HCT116 (cell line): ENCODE results near the gene TRIML2. TPM values are rescaled to one million over a fixed set of nuclear protein-coding genes. Genes with fewer than 3 reads are reported as not detected.

ENCODE experiments used
- ATAC-seq: fragments of 200-7000 bp; cut with Tn5 transposase; 2 replicates; pipeline ENCODE4 v1.9.1; 2020; ENCODE audit warnings: mild to moderate bottlenecking, moderate library complexity
- BruUV-seq: library from RNA; stranded (reverse); fragments of 400-500 nt; replicated peaks from 2 replicates; lab custom pipeline; 2021; lab: Mats Ljungman, UMichigan
- CTCF ChIA-PET: fragments of 300-600 bp; sonication (Branson Sonifier 250); formaldehyde crosslinking; loops from one replicate; lab custom pipeline; 2021; ENCODE audit warnings: antibody characterized with exemption; lab: Charles Lee
- POLR2A ChIA-PET: fragments of 300-600, 350-600 bp; sonication (Branson Sonifier 250); formaldehyde crosslinking; loops from one replicate; lab custom pipeline; 2021; ENCODE audit warnings: antibody characterized with exemption; lab: Charles Lee
- RAD21 ChIA-PET, 2 experiments: fragments of 300-600 bp; sonication (Branson Sonifier 250); formaldehyde crosslinking; loops; one replicate each; lab custom pipeline; 2023; ENCODE audit warnings: low total read pairs in 2 of 2; ENCODE audit not compliant: uncharacterized antibody in 2 of 2, unreplicated experiment in 2 of 2, low non-redundant PET in 1 of 2; lab: Charles Lee
- DNase-seq: peaks from one replicate; pipeline ENCODE4 v3.0.0-alpha.2; 2010; ENCODE audit warnings: low read depth, low spot score
- H2AFZ ChIP-seq: fragments of 200-600 bp; shearing (Covaris generic), sonication (generic); 2 replicates; pipeline ENCODE4 v1.6.1; 2017; ENCODE audit warnings: low read depth, mixed run types, mixed read lengths, antibody characterized with exemption, low read length; ENCODE audit not compliant: poor library complexity, severe bottlenecking
- H3K27ac ChIP-seq: 2 replicates; pipeline ENCODE4 v1.5.1; 2012; ENCODE audit warnings: low read depth, low read length
- H3K27me3 ChIP-seq: fragments of 200-600 bp; sonication (generic); 2 replicates; pipeline ENCODE4 v1.6.1; 2016; ENCODE audit warnings: mixed run types, low read length, mixed read lengths; ENCODE audit not compliant: insufficient read depth
- H3K36me3 ChIP-seq, 2 experiments: fragments of 200-500 bp in 1 of 2; fragments of 200-600 bp in 1 of 2; sonication (Bioruptor generic) in 1 of 2; sonication (generic) in 1 of 2; 2 replicates each; pipeline versions ENCODE4 v1.5.1 to v1.6.1; 2014 to 2016; ENCODE audit warnings: low read length in 2 of 2, inconsistent platforms in 1 of 2, mixed read lengths in 1 of 2, mixed run types in 1 of 2; ENCODE audit not compliant: insufficient read depth in 2 of 2, control insufficient read depth in 1 of 2
- H3K4me1 ChIP-seq, 2 experiments: fragments of 200-600 bp in 1 of 2; sonication (generic) in 1 of 2; 2 replicates each; pipeline versions ENCODE4 v1.5.1 to v1.6.1; 2012 to 2017; ENCODE audit warnings: low read length in 2 of 2, inconsistent platforms in 1 of 2, mild to moderate bottlenecking in 1 of 2, mixed read lengths in 1 of 2, mixed run types in 1 of 2, moderate library complexity in 1 of 2; ENCODE audit not compliant: insufficient read depth in 2 of 2, control insufficient read depth in 1 of 2
- H3K4me2 ChIP-seq: fragments of 200-600 bp; sonication (generic); 2 replicates; pipeline ENCODE4 v1.6.1; 2017; ENCODE audit warnings: mixed run types, low read length, mixed read lengths
- H3K4me3 ChIP-seq, 2 experiments: fragments of 200-600 bp in 1 of 2; sonication (generic) in 1 of 2; replicated peaks in 1 of 2; 2 replicates each; pipeline ENCODE4 v1.5.1; 2011 to 2016; ENCODE audit warnings: low read length in 2 of 2, control low read depth in 1 of 2, low read depth in 1 of 2, mild to moderate bottlenecking in 1 of 2, mixed read lengths in 1 of 2, mixed run types in 1 of 2
- H3K79me2 ChIP-seq: fragments of 200-600 bp; sonication (generic); 2 replicates; pipeline ENCODE4 v1.6.1; 2017; ENCODE audit warnings: mild to moderate bottlenecking, mixed run types, low read length, moderate library complexity, mixed read lengths; ENCODE audit not compliant: insufficient read depth
- H3K9ac ChIP-seq: fragments of 200-600 bp; sonication (generic); 2 replicates; pipeline ENCODE4 v1.6.1; 2016; ENCODE audit warnings: low read length, mixed read lengths
- H3K9me2 ChIP-seq: fragments of 200-600 bp; sonication (generic), shearing (Covaris generic); 2 replicates; pipeline ENCODE4 v1.6.1; 2017; ENCODE audit warnings: mixed run types, mild to moderate bottlenecking, moderate library complexity; ENCODE audit not compliant: insufficient read depth
- H3K9me3 ChIP-seq, 2 experiments: fragments of 200-500 bp in 1 of 2; fragments of 200-600 bp in 1 of 2; sonication (Bioruptor generic) in 1 of 2; sonication (generic) in 1 of 2; 2 replicates each; pipeline ENCODE4 v1.6.1; 2014 to 2017; ENCODE audit warnings: low read length in 2 of 2, mixed read lengths in 2 of 2, inconsistent platforms in 1 of 2, low read depth in 1 of 2, mild to moderate bottlenecking in 1 of 2, mixed run types in 1 of 2, moderate library complexity in 1 of 2; ENCODE audit not compliant: control insufficient read depth in 1 of 2, insufficient read depth in 1 of 2
- H4K20me1 ChIP-seq: fragments of 200-600 bp; sonication (generic), shearing (Covaris generic); 2 replicates; pipeline ENCODE4 v1.6.1; 2017; ENCODE audit warnings: mixed run types, mild to moderate bottlenecking, moderate library complexity; ENCODE audit not compliant: insufficient read depth
- CBX3 ChIP-seq: IDR thresholded peaks from 2 replicates; pipeline ENCODE4 v1.6.1; 2012; ENCODE audit warnings: low read depth
- CEBPB ChIP-seq: IDR thresholded peaks from 2 replicates; pipeline ENCODE4 v1.6.1; 2012; ENCODE audit warnings: low read depth
- CTCF ChIP-seq, 3 experiments: fragments of 200-600 bp in 1 of 3; sonication (generic) in 1 of 3; IDR thresholded peaks in 2 of 3; conservative IDR thresholded peaks in 1 of 3; 2 replicates each; pipeline ENCODE4 v1.5.1; 2012 to 2017; ENCODE audit warnings: low read depth in 2 of 3, low read length in 2 of 3, antibody characterized with exemption in 1 of 3, borderline replicate concordance in 1 of 3, control low read depth in 1 of 3, mild to moderate bottlenecking in 1 of 3, mixed read lengths in 1 of 3, mixed run types in 1 of 3, moderate library complexity in 1 of 3; ENCODE audit not compliant: insufficient read depth in 1 of 3
- EGR1 ChIP-seq: IDR thresholded peaks from 2 replicates; pipeline ENCODE4 v1.6.1; 2012; ENCODE audit warnings: low read depth
- ELF1 ChIP-seq: IDR thresholded peaks from 2 replicates; pipeline ENCODE4 v1.6.1; 2012; ENCODE audit warnings: low read depth, borderline replicate concordance
- EZH2phosphoT487 ChIP-seq: fragments of 200-600 bp; IDR thresholded peaks from 2 replicates; pipeline ENCODE4 v1.6.1; 2018; ENCODE audit warnings: antibody characterized with exemption, borderline replicate concordance
- JUND ChIP-seq: IDR thresholded peaks from 2 replicates; pipeline ENCODE4 v1.6.1; 2012
- MAX ChIP-seq: IDR thresholded peaks from 2 replicates; pipeline ENCODE4 v1.6.1; 2012
- POLR2A ChIP-seq: IDR thresholded peaks from 2 replicates; pipeline ENCODE4 v1.7.0; 2011; ENCODE audit warnings: borderline replicate concordance; ENCODE audit not compliant: insufficient read depth, insufficient read length; ENCODE audit errors: extremely low read depth
- POLR2AphosphoS5 ChIP-seq: IDR thresholded peaks from 2 replicates; pipeline ENCODE4 v1.6.1; 2011; ENCODE audit warnings: mild to moderate bottlenecking, low read depth, low read length, moderate library complexity
- RAD21 ChIP-seq: IDR thresholded peaks from 2 replicates; pipeline ENCODE4 v1.6.1; 2012; ENCODE audit warnings: low read depth, mild to moderate bottlenecking
- REST ChIP-seq: IDR thresholded peaks from 2 replicates; pipeline ENCODE4 v1.6.1; 2012; ENCODE audit warnings: low read depth
- SIN3A ChIP-seq: IDR thresholded peaks from 2 replicates; pipeline ENCODE4 v1.6.1; 2012; ENCODE audit warnings: low read depth
- SP1 ChIP-seq: IDR thresholded peaks from 2 replicates; pipeline ENCODE4 v1.6.1; 2012; ENCODE audit warnings: low read depth
- SRF ChIP-seq: IDR thresholded peaks from 2 replicates; pipeline ENCODE4 v1.6.1; 2012; ENCODE audit warnings: low read depth
- TCF7L2 ChIP-seq: IDR thresholded peaks from 2 replicates; pipeline ENCODE4 v1.7.0; 2011; ENCODE audit warnings: borderline replicate concordance, inconsistent platforms; ENCODE audit not compliant: insufficient read depth, insufficient read length; ENCODE audit errors: extremely low read depth
- YY1 ChIP-seq: IDR thresholded peaks from 2 replicates; pipeline ENCODE4 v1.6.1; 2011; ENCODE audit warnings: low read length, low read depth, moderate library complexity, mild to moderate bottlenecking; ENCODE audit not compliant: insufficient replicate concordance; ENCODE audit errors: extremely low read depth
- ZBTB33 ChIP-seq: IDR thresholded peaks from 2 replicates; pipeline ENCODE4 v1.6.1; 2011; ENCODE audit warnings: mild to moderate bottlenecking, low read length, moderate library complexity; ENCODE audit not compliant: insufficient replicate concordance; ENCODE audit errors: extremely low read depth
- ZFX ChIP-seq: fragments of 450-650 bp; IDR thresholded peaks from 2 replicates; pipeline ENCODE4 v1.6.1; 2017
- ZNF274 ChIP-seq: fragments of 200-500 bp; sonication (Bioruptor generic); IDR thresholded peaks from 2 replicates; pipeline ENCODE4 v1.6.1; 2014; ENCODE audit warnings: mild to moderate bottlenecking, low read depth, low read length, inconsistent platforms
- intact Hi-C: fragments of 100-400 bp; cut with micrococcal nuclease; formaldehyde crosslinking; loops from 2 replicates; pipeline ENCODE4 v1.10.0; 2022
- total RNA-seq: library from RNA; stranded (reverse); gene quantifications from one replicate; pipeline ENCODE4 v1.2.1, GENCODE V29; 2021; ENCODE audit not compliant: unreplicated experiment

TRIML2 gene
- total RNA-seq, 1 experiment from 2014 or later: 6.3 TPM

- H3K4me3 ChIP-seq: no peak overlapping the region
- ChIA-PET POLR2A (no interaction called here), RAD21 (no interaction called here), CTCF (no interaction called here)
- H3K27ac ChIP-seq: no peak overlapping the region
- no peaks in the 10 kb centered on the region for H3K79me2 ChIP-seq
- H3K27me3 ChIP-seq: no peaks in the 10 kb centered on the region
- H3K36me3 ChIP-seq: no peaks in the 10 kb centered on the region
- DNase-seq: no peak
- no peak overlapping the region for H3K9ac ChIP-seq
- no TSS peak for BruUV-seq
- H3K9me3 ChIP-seq: no peaks in the 10 kb centered on the region
- no peak overlapping the region for H2AFZ ChIP-seq
- no peaks in the 10 kb centered on the region; a peak in 2 of 4 replicates for H3K4me1 ChIP-seq
- no peaks in the 10 kb centered on the region for H4K20me1 ChIP-seq
- no peak overlapping the region for H3K4me2 ChIP-seq
- ATAC-seq: no peak
- intact Hi-C loops: no loop called here
- H3K9me2 ChIP-seq: no peaks in the 10 kb centered on the region
- TF ChIP-seq POLR2AphosphoS5 (no peak), EGR1 (no peak), REST (no peak), SP1 (no peak), POLR2A (no peak), EZH2phosphoT487 (no peak), TCF7L2 (no peak), MAX (no peak), ELF1 (no peak), ZFX (no peak), ZNF274 (no peak), SRF (no peak), SIN3A (no peak), JUND (no peak), CBX3 (no peak), RAD21 (no peak), CEBPB (no peak), ZBTB33 (no peak), YY1 (no peak), CTCF (IDR thresholded peaks at IDR 0.05 in 2 of 3, conservative IDR thresholded peaks at IDR 0.05 in 1 of 3; ENCODE audit: borderline replicate concordance in 1 of 3, insufficient read depth in 1 of 3, low read depth in 2 of 3, low read length in 2 of 3) (no peak)
Observed at GRCh38 chr4:188041721-188042120, 67.7 kb downstream of the TRIML2 start.
